ENCODE measurements around the gene ST7.

The ST7 gene

GRCh38 chr7:116920359-116920758 is 32.9 kb upstream of the ST7 start:
- DNase-seq (ENCODE audit: low spot score) = no peak
- in situ Hi-C loops (cut with MboI; ENCODE audit: low sequenced_read_pairs, unreplicated experiment) = no loop called here
- TF ChIP-seq CTCF (IDR thresholded peaks at IDR 0.05; ENCODE audit: borderline replicate concordance, control extremely low read depth, extremely low read depth, insufficient read depth, missing control alignments) = no peak

GRCh38 chr7:116922545-116922944 is 30.8 kb upstream of the ST7 start:
- in situ Hi-C loops (cut with MboI; ENCODE audit: low sequenced_read_pairs, unreplicated experiment) = no loop called here
- TF ChIP-seq CTCF (IDR thresholded peaks at IDR 0.05; ENCODE audit: borderline replicate concordance, control extremely low read depth, extremely low read depth, insufficient read depth, missing control alignments) = no peak
- no peak for DNase-seq (ENCODE audit: low spot score)

- in situ Hi-C loops (cut with MboI; ENCODE audit: low sequenced_read_pairs, unreplicated experiment) = loop anchor here (5.0 kb wide), 1 partner anchor 203 kb away; no protein-coding TSS in a partner anchor
- DNase-seq (ENCODE audit: low spot score) = no peak
- no peak for TF ChIP-seq CTCF (IDR thresholded peaks at IDR 0.05; ENCODE audit: borderline replicate concordance, control extremely low read depth, extremely low read depth, insufficient read depth, missing control alignments)
These were observed 28.6 kb upstream of the ST7 start for GRCh38 chr7:116924741-116925140.

- DNase-seq (ENCODE audit: low spot score) = no peak
- TF ChIP-seq CTCF (IDR thresholded peaks at IDR 0.05; ENCODE audit: borderline replicate concordance, control extremely low read depth, extremely low read depth, insufficient read depth, missing control alignments) = no peak
- in situ Hi-C loops (cut with MboI; ENCODE audit: low sequenced_read_pairs, unreplicated experiment) = loop anchor here (5.0 kb wide), 1 partner anchor 198 kb away; no protein-coding TSS in a partner anchor
These were observed 24.3 kb upstream of the ST7 start for GRCh38 chr7:116929021-116929420.

GRCh38 chr7:116929914-116930913 is 23.1 kb upstream of the ST7 start:
- peak; percentile 87 for TF ChIP-seq CTCF (IDR thresholded peaks at IDR 0.05; ENCODE audit: borderline replicate concordance, control extremely low read depth, extremely low read depth, insufficient read depth, missing control alignments)
- in situ Hi-C loops (cut with MboI; ENCODE audit: low sequenced_read_pairs, unreplicated experiment) = loop anchor here (5.0 kb wide), 1 partner anchor 197 kb away; no protein-coding TSS in a partner anchor

GRCh38 chr7:116932566-116932965 is 20.7 kb upstream of the ST7 start:
- no peak for TF ChIP-seq CTCF (IDR thresholded peaks at IDR 0.05; ENCODE audit: borderline replicate concordance, control extremely low read depth, extremely low read depth, insufficient read depth, missing control alignments)
- no peak for DNase-seq (ENCODE audit: low spot score)
- in situ Hi-C loops (cut with MboI; ENCODE audit: low sequenced_read_pairs, unreplicated experiment) = no loop called here

More at GRCh38 chr7:116929914-116930913, 23.1 kb upstream of the ST7 start:
- peak; percentile 76 for DNase-seq (ENCODE audit: low spot score)
